Prostate gland (tissue), 2 donors: ENCODE data around the gene NUP133.
"Not testable (repeated sequence)": the region's sequence is repeated elsewhere in the genome, so short reads cannot be mapped to it uniquely, and the experiment has no call there.

Experiments used
- CTCF ChIP-seq, 4 experiments: fragments of 200-600 bp in 2 of 4; fragments of 450-650 bp in 2 of 4; sonication (generic) in 2 of 4; IDR thresholded peaks; 1 replicate in 3 of 4; 2 replicates in 1 of 4; pipeline ENCODE4 v1.5.1; 2016 to 2019; ENCODE audit warnings: antibody characterized with exemption in 4 of 4, mild to moderate bottlenecking in 2 of 4, moderate library complexity in 2 of 4
- POLR2A ChIP-seq: fragments of 450-650 bp; IDR thresholded peaks from one replicate; pipeline ENCODE4 v1.6.1; 2016; ENCODE audit warnings: antibody characterized with exemption, mild to moderate bottlenecking
- POLR2AphosphoS5 ChIP-seq: sonication (generic); formaldehyde crosslinking; IDR thresholded peaks from one replicate; pipeline ENCODE4 v1.6.1; 2017; ENCODE audit warnings: antibody characterized with exemption

- TF ChIP-seq CTCF (IDR thresholded peaks at IDR 0.05); POLR2AphosphoS5; POLR2A: not testable (repeated sequence)
Measured at GRCh38 chr1:229511625-229512024, 3.5 kb upstream of the NUP133 start.
